ENCODE measurements around the gene BBOF1. TPM values are rescaled to one million over a fixed set of nuclear protein-coding genes. Genes with fewer than 3 reads are reported as not detected.

BBOF1 gene
- total and polyA plus RNA-seq, 4 donors: 1.0 to 2.8 (median 2.1) TPM

- TF ChIP-seq ZBTB33 (IDR thresholded peaks at IDR 0.05): no peak
- no peak for TF ChIP-seq HNF4G (IDR thresholded peaks at IDR 0.05)
- no peak for TF ChIP-seq YY1 (IDR thresholded peaks at IDR 0.05)
- no peak for TF ChIP-seq SP1 (IDR thresholded peaks at IDR 0.05)
- TF ChIP-seq CTCF (IDR thresholded peaks at IDR 0.05; ENCODE audit: low read depth, low read length, missing input control): no peak
- TF ChIP-seq FOXA2 (IDR thresholded peaks at IDR 0.05): no peak
- TF ChIP-seq FOXA1 (IDR thresholded peaks at IDR 0.05): no peak
- TF ChIP-seq TAF1 (conservative IDR thresholded peaks at IDR 0.05): no peak
- no peak for TF ChIP-seq ATF3 (IDR thresholded peaks at IDR 0.05)
- TF ChIP-seq JUND (IDR thresholded peaks at IDR 0.05): no peak
- 89% methylated on average over 4 of the region's 4 CpGs for WGBS
- Histone ChIP-seq H3K9me3 (ENCODE audit: control insufficient read depth in 4 of 4, low read length in 3 of 4) (no peaks in the 10 kb centered on the region), H3K36me3 (ENCODE audit: control insufficient read depth in 4 of 4, insufficient read depth in 3 of 4, low read depth in 1 of 4, low read length in 3 of 4) (no peaks in the 10 kb centered on the region), H3K4me1 (ENCODE audit: control insufficient read depth in 4 of 4, insufficient read depth in 4 of 4, low read length in 3 of 4) (peaks cover 8 to 14% (median 10%) of the 10 kb centered on the region in 4 donors), H3K27ac (ENCODE audit: low read depth in 1 of 2, low read length in 2 of 2) (no peak overlapping the region), H3K27me3 (ENCODE audit: control insufficient read depth in 4 of 4, insufficient read depth in 4 of 4, low read length in 3 of 4) (no peaks in the 10 kb centered on the region), H3K9ac (ENCODE audit: low read depth in 1 of 2, low read length in 2 of 2) (no peak overlapping the region), H3K4me3 (ENCODE audit: low read depth in 1 of 3, low read length in 3 of 3) (no peak overlapping the region)
- no peak for DNase-seq (ENCODE audit: low spot score)
These were observed 3.2 kb downstream of the BBOF1 start for GRCh38 chr14:74022346-74022745.

GRCh38 chr14:74029136-74029535, 10.0 kb downstream of the BBOF1 start:
- WGBS: 99% methylated on average over 3 of the region's 3 CpGs
- no peak for DNase-seq (ENCODE audit: low spot score)
- H3K27ac ChIP-seq (ENCODE audit: low read depth in 1 of 2, low read length in 2 of 2): no peak overlapping the region

GRCh38 chr14:74034572-74034971, 15.4 kb downstream of the BBOF1 start:
- Histone ChIP-seq H3K4me1 (ENCODE audit: control insufficient read depth in 4 of 4, insufficient read depth in 4 of 4, low read length in 3 of 4) (no peaks in the 10 kb centered on the region), H3K27ac (ENCODE audit: low read depth in 1 of 2, low read length in 2 of 2) (no peak overlapping the region), H3K4me3 (ENCODE audit: low read depth in 1 of 3, low read length in 3 of 3) (no peak overlapping the region), H3K36me3 (ENCODE audit: control insufficient read depth in 4 of 4, insufficient read depth in 3 of 4, low read depth in 1 of 4, low read length in 3 of 4) (no peaks in the 10 kb centered on the region), H3K9me3 (ENCODE audit: control insufficient read depth in 4 of 4, low read length in 3 of 4) (no peaks in the 10 kb centered on the region), H3K27me3 (ENCODE audit: control insufficient read depth in 4 of 4, insufficient read depth in 4 of 4, low read length in 3 of 4) (no peaks in the 10 kb centered on the region), H3K9ac (ENCODE audit: low read depth in 1 of 2, low read length in 2 of 2) (no peak overlapping the region)
- no peak for DNase-seq (ENCODE audit: low spot score)
- 91% methylated on average over 3 of the region's 3 CpGs for WGBS
- TF ChIP-seq JUND (IDR thresholded peaks at IDR 0.05): no peak
- TF ChIP-seq RXRA (IDR thresholded peaks at IDR 0.05): no peak
- TF ChIP-seq SP1 (IDR thresholded peaks at IDR 0.05): no peak
- TF ChIP-seq GABPA (IDR thresholded peaks at IDR 0.05 in 1 of 2, conservative IDR thresholded peaks at IDR 0.05 in 1 of 2): no peak
- TF ChIP-seq YY1 (IDR thresholded peaks at IDR 0.05): no peak
- no peak for TF ChIP-seq ZBTB33 (IDR thresholded peaks at IDR 0.05)
- TF ChIP-seq CTCF (IDR thresholded peaks at IDR 0.05; ENCODE audit: low read depth, low read length, missing input control): no peak
- TF ChIP-seq ATF3 (IDR thresholded peaks at IDR 0.05): no peak
- TF ChIP-seq EGR1 (IDR thresholded peaks at IDR 0.05; ENCODE audit: low read depth in 2 of 2): no peak
- TF ChIP-seq MAX (IDR thresholded peaks at IDR 0.05): no peak
- TF ChIP-seq FOXA1 (IDR thresholded peaks at IDR 0.05): no peak
- no peak for TF ChIP-seq NR2F2 (IDR thresholded peaks at IDR 0.05)
- no peak for TF ChIP-seq RAD21 (IDR thresholded peaks at IDR 0.05)

More at GRCh38 chr14:74029136-74029535, 10.0 kb downstream of the BBOF1 start:
- no peaks in the 10 kb centered on the region for H3K27me3 ChIP-seq (ENCODE audit: control insufficient read depth in 4 of 4, insufficient read depth in 4 of 4, low read length in 3 of 4)
- H3K4me3 ChIP-seq (ENCODE audit: low read depth in 1 of 3, low read length in 3 of 3): no peak overlapping the region
- H3K9me3 ChIP-seq (ENCODE audit: control insufficient read depth in 4 of 4, low read length in 3 of 4): no peaks in the 10 kb centered on the region
- no peak for TF ChIP-seq FOXA2 (IDR thresholded peaks at IDR 0.05)
- H3K9ac ChIP-seq (ENCODE audit: low read depth in 1 of 2, low read length in 2 of 2): no peak overlapping the region
- H3K4me1 ChIP-seq (ENCODE audit: control insufficient read depth in 4 of 4, insufficient read depth in 4 of 4, low read length in 3 of 4): no peaks in the 10 kb centered on the region
- H3K36me3 ChIP-seq (ENCODE audit: control insufficient read depth in 4 of 4, insufficient read depth in 3 of 4, low read depth in 1 of 4, low read length in 3 of 4): no peaks in the 10 kb centered on the region

Measured in liver (tissue), 9 donors.